ENCODE measurements around the gene EEA1. TPM values are rescaled to one million over a fixed set of nuclear protein-coding genes. Genes with fewer than 3 reads are reported as not detected.
A peak's percentile ranks its signal among the peaks of the same experiment; 100 is the strongest.

The EEA1 gene
- total and polyA plus RNA-seq, 2 experiments from 2014 or later, result 19.1 to 20.7 TPM

DNA sequence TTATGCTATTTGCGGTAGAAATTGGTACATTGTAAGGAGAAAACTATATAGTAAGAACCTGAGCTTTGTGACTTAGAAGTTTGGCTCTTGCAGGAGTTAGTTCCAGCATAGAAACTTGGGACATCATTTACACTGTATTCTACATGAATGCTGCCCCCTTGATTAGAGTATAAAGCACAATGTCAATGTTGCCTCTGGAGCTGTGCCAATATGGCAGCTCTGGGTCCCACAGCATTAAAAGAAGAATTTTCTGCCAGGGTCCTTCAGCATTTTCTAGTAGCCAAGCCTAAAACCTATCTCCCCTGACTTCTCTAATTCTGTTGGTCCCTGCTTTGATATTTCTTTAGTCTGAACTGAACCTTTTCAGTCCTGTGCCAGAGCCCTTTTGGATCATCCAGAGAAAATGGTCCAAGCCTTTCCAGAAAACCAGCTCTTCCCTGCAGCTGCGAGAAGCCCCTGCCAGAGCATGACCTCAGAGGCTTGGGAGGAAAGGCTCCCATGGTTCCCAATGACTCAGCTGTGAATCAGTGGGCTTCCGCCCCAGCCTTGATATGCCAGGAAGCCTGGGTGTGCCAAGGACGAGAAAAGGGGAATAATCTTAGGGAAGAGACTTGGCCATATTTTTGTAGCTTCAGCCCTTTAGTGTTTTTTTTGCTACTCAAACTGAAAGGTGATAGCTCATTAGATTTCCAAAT lies 183.1 kb downstream of the EEA1 start:
- Histone ChIP-seq H3K9me2 (replicated peaks; ENCODE audit: insufficient read depth) (no peaks in the 10 kb centered on the region), H3K27me3 (no peaks in the 10 kb centered on the region), H3K27ac (no peak overlapping the region), H3K9me3 (ENCODE audit: low read depth) (no peaks in the 10 kb centered on the region), H3K4me3 (no peak overlapping the region), H2AFZ (no peak overlapping the region), H3K4me2 (no peak overlapping the region), H4K20me1 (ENCODE audit: insufficient read depth, poor library complexity, severe bottlenecking) (no peaks in the 10 kb centered on the region), H3K4me1 (ENCODE audit: insufficient read depth) (no peaks in the 10 kb centered on the region), H3K79me2 (no peaks in the 10 kb centered on the region), H3K36me3 (replicated peaks; ENCODE audit: insufficient read depth, low read depth) (no peaks in the 10 kb centered on the region)
- TF ChIP-seq EZH2 (IDR thresholded peaks at IDR 0.05; ENCODE audit: borderline replicate concordance) (no peak), EZH2phosphoT487 (IDR thresholded peaks at IDR 0.05; ENCODE audit: low read depth, severe bottlenecking, unreplicated experiment) (no peak)
- TF ChIP-seq, protein P1, sequence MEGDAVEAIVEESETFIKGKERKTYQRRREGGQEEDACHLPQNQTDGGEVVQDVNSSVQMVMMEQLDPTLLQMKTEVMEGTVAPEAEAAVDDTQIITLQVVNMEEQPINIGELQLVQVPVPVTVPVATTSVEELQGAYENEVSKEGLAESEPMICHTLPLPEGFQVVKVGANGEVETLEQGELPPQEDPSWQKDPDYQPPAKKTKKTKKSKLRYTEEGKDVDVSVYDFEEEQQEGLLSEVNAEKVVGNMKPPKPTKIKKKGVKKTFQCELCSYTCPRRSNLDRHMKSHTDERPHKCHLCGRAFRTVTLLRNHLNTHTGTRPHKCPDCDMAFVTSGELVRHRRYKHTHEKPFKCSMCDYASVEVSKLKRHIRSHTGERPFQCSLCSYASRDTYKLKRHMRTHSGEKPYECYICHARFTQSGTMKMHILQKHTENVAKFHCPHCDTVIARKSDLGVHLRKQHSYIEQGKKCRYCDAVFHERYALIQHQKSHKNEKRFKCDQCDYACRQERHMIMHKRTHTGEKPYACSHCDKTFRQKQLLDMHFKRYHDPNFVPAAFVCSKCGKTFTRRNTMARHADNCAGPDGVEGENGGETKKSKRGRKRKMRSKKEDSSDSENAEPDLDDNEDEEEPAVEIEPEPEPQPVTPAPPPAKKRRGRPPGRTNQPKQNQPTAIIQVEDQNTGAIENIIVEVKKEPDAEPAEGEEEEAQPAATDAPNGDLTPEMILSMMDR (IDR thresholded peaks at IDR 0.05; ENCODE audit: poor library complexity), result no peak
- 80% methylated on average over 4 of the region's 4 CpGs for WGBS (ENCODE audit: low lambda C conversion rate, missing lambda C conversion rate)
- peak; percentile 23 for DNase-seq (ENCODE audit: low spot score)

- H3K4me3 ChIP-seq, result no peak overlapping the region
- H3K9me3 ChIP-seq (ENCODE audit: low read depth), result no peaks in the 10 kb centered on the region
- H4K20me1 ChIP-seq (ENCODE audit: insufficient read depth, poor library complexity, severe bottlenecking), result no peaks in the 10 kb centered on the region
- H2AFZ ChIP-seq, result no peak overlapping the region
- DNase-seq (ENCODE audit: low spot score), result no peak
- no peaks in the 10 kb centered on the region for H3K27me3 ChIP-seq
- no peaks in the 10 kb centered on the region for H3K4me1 ChIP-seq (ENCODE audit: insufficient read depth)
- WGBS (ENCODE audit: low lambda C conversion rate, missing lambda C conversion rate), result 88% methylated on average over 3 of the region's 3 CpGs
- H3K9me2 ChIP-seq (replicated peaks; ENCODE audit: insufficient read depth), result no peaks in the 10 kb centered on the region
- no peaks in the 10 kb centered on the region for H3K36me3 ChIP-seq (replicated peaks; ENCODE audit: insufficient read depth, low read depth)
- no peaks in the 10 kb centered on the region for H3K79me2 ChIP-seq
- H3K27ac ChIP-seq, result no peak overlapping the region
- TF ChIP-seq EZH2phosphoT487 (IDR thresholded peaks at IDR 0.05; ENCODE audit: low read depth, severe bottlenecking, unreplicated experiment) (no peak), EZH2 (IDR thresholded peaks at IDR 0.05; ENCODE audit: borderline replicate concordance) (no peak)
- TF ChIP-seq, protein P1 (IDR thresholded peaks at IDR 0.05; ENCODE audit: poor library complexity), result no peak
- H3K4me2 ChIP-seq, result no peak overlapping the region
Observed at GRCh38 chr12:92743026-92743425, 186.1 kb downstream of the EEA1 start.

DNA sequence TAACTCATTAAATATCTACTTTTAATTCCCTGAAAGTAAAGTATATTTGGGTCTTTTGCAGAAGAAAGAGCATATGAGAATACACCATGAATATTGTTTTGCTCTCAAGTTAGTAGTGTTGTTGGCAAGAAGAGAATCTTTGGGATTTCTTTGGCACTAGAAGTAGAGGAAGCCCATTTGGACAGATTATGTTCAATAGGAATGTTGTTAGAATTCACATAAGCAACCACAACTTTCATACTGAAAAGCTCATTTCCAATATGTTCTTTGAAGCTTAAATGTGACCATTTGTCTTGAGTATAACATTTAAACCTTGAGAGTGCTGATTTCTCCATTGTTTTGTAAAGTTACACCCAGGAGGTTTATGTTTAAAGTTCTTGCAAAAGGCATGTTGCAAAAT lies 188.7 kb downstream of the EEA1 start:
- TF ChIP-seq EZH2 (IDR thresholded peaks at IDR 0.05; ENCODE audit: borderline replicate concordance) (no peak), EZH2phosphoT487 (IDR thresholded peaks at IDR 0.05; ENCODE audit: low read depth, severe bottlenecking, unreplicated experiment) (no peak)
- TF ChIP-seq, protein P1 (IDR thresholded peaks at IDR 0.05; ENCODE audit: poor library complexity), result no peak
- DNase-seq (ENCODE audit: low spot score), result no peak
- Histone ChIP-seq H4K20me1 (ENCODE audit: insufficient read depth, poor library complexity, severe bottlenecking) (no peaks in the 10 kb centered on the region), H3K27ac (no peak overlapping the region), H3K36me3 (replicated peaks; ENCODE audit: insufficient read depth, low read depth) (no peaks in the 10 kb centered on the region), H3K27me3 (no peaks in the 10 kb centered on the region), H3K4me3 (no peak overlapping the region), H3K4me1 (ENCODE audit: insufficient read depth) (no peaks in the 10 kb centered on the region), H3K79me2 (no peaks in the 10 kb centered on the region), H2AFZ (no peak overlapping the region), H3K9me2 (replicated peaks; ENCODE audit: insufficient read depth) (no peaks in the 10 kb centered on the region), H3K4me2 (no peak overlapping the region), H3K9me3 (ENCODE audit: low read depth) (no peaks in the 10 kb centered on the region)

Measured in hepatocyte (in vitro differentiated cells).